NCI-H146 treated with DMSO at 0.1 percent for 48 hours (cell line): ENCODE measurements around the gene ALKBH3.

Source experiments
- DNase-seq: peaks from one replicate; lab custom pipeline; 2025; ENCODE audit not compliant: unreplicated experiment; lab: John Stamatoyannopoulos, UW

The ALKBH3 gene

GRCh38 chr11:43894546-43894945 is 13.9 kb downstream of the ALKBH3 start:
- DNase-seq, result no peak

- DNase-seq, result no peak
These were observed 15.0 kb downstream of the ALKBH3 start for GRCh38 chr11:43895601-43896000.

DNA sequence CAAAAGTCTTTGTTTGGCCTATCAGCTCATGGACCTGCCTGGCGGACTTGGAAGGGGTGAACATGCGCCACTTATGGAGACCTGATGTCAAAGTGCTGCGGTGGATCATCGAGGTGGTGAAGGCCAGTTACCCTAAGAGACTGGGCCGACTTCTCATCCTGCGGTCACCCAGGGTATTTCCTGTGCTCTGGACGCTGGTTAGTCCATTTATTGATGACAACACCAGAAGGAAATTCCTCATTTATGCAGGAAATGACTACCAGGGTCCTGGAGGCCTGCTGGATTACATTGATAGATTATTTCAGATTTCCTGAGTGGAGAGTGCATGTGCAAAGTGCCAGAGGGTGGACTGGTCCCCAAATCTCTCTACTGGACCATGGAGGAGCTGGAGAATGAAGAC is 17.9 kb downstream of the ALKBH3 start:
- DNase-seq, result no peak

GRCh38 chr11:43899094-43899493 is 18.5 kb downstream of the ALKBH3 start:
- DNase-seq, result no peak

DNA sequence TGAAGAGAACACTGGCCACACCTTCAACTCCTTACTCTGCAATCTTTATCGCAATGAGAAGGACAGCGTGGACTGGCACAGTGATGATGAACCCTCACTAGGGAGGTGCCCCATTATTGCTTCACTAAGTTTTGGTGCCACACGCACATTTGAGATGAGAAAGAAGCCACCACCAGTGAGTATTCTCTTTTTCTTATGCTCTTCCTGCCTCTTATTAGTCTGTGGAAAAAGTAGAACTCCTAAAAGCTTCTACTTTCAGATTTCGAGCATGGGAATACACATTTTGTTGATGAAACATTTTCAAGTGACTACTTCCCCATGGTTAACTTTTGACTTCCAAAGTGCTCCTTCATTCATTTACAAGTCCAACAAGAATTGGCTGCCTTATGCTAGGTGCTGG is 20.9 kb downstream of the ALKBH3 start:
- no peak for DNase-seq

DNA sequence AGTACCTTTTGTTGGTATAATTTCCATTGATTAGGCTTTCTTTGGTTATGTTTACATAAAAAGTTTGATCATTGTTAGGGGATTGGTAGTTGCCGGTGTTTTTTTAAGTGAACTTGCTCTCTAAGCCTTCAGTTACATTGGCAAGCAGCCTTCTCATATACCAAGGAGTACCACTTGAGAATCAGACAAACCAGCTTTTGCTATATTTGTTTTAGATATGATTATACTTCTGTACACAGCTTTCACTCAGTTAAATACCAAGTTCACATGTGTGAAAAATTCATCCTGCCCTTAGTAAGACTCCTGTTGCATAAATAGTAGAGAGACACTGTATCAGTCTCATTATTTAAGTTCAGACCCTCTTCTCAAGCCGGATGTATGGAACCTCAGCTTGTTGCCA is 22.4 kb downstream of the ALKBH3 start:
- no peak for DNase-seq

DNA sequence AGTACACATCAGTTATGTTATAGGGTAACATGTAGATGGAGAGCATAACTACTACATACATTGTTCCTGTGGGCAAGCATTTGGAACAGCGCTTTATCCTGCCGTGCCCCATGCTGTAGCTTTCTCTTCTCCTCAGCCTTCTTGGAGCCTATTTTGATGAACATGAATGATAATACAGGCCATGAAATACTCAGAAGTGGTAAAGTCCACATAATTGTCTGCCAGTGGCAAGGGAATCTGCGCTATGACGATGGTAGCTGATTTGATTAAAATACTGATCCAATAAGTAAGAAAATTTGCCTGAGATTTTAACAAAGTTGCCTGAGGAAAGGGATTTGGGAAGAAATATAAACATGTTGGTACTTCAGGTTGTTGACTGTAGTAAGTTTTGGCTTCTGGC is 23.3 kb downstream of the ALKBH3 start:
- DNase-seq, result no peak

GRCh38 chr11:43904742-43905535 is 24.3 kb downstream of the ALKBH3 start:
- no peak for DNase-seq

DNA sequence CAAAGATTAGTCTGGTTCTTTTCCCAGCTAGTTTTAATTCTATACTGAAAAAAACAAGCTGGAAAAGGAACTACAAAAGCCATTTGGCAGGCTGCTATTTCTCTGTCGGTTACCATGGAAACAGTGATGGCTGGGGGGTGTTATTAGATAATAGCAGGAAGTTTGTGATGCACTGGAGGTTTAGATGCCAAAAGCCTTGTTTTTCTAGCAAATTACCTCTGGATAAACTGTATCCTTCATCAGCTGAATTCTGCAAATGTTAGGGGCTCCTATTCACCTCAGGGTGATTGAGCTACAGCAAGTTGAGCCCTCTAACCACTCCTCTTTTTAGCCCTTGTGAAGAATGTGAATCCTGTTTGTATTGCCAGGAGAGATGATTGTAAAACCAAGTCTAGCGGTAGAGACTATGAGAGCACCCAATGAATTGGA is 25.2 kb downstream of the ALKBH3 start:
- DNase-seq, result peak; percentile 16

DNA sequence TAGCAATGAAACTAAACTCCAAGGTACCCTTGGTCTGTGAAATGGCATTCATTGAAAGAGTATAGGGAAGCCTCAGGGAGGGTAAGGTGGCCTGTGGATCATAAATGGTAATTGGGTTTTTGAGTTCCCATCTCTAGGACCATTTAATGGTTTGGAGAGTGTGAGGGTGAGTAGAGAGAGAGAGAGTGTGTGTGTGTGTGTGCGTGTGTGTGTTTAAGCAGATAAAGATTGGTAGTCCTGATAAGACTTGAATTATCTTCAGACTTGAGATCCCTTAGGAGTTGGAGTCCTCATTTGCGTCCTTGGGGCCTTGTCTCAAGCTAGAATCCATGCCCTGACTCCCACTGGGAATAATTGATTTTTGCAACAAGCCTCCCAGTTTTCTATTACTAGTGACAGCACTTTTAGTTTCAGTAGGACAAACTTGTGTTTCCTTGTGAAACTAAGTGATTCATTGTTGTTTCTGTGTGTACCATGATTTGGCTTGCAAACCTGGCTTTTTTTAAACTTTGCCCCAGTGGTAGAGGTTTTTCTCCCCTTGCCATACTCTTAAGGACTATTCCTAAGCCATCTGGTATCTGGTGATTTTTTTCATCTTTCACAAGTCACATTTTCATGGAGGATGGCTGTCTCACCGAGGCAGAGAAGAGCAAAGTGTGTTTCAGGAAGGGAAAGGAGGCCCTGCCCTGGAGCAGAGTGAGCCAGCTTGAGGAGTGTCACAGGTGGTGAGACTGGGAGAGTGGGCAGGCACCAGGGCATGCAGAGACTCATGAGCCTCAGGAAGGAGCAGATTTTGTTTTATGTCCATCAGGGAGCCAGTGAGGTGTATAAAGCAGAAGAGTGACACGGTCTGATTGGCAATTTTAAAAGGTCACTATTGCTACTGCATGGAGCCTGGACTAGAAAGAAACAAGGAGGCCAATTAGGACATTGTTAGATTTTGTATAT is 26.7 kb downstream of the ALKBH3 start:
- DNase-seq, result no peak

DNA sequence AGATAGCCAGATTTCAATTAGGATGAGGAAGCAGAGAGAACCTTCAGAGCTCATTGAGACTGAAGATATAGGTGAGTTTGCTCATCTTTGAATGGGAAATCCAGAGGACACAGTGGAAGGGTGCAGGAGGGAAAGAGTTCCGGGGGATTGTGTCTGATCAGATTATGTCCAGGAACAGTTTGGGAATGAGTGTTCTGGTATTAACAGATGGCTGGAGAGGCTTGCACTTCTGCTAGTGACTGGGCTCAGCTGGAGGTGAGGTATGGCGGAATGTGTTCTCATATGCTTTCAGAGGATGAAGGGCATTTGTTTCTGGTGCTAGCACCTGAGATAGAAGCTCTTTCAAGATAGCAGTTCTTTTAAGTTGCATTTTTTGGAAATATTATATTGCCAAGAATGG is 27.6 kb downstream of the ALKBH3 start:
- no peak for DNase-seq

DNA sequence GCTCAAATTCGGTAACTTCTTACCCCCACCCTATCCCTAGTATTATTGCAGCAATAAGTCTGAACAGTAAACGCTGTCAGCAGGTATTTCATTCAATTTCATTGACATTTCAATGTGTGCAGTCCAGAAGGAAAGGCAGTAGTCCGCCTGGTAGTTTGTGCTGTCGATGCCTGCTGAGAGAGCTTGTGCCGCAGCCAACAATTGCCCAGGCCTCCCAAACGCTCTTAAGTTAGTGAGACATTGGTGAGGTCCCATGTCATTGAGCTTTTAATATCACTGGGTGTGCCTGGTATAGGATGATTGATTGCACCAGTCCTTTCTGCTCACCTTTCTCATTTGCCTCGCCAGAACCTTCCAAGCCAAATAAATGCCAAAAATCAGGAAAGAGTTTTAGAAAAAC is 28.1 kb downstream of the ALKBH3 start:
- DNase-seq, result no peak

DNA sequence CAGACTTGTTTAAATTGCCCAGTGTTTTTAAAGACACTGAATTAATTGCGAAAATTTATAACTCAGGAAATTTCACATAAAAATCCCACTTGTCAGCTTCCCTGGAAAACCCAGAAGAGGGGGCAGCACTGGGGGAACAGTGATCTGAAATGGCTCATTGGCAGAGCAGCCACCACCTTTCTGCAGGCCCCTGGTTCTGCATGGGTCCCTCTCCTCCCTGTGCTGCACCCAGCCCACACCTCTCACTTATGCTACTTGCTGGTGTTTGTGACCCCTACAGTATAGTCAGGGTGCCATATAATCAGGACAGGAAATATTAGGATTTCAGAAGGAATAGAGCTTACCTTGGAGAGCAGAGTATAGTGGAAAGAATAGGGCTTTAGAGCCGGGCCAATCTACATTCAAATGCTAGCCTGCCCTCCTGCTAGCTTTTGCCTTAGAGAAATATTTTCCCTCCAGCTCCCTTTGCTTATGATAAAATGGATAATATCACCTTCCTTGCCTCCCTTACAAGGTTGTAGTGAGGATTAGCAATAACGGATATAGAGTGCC is 33.3 kb downstream of the ALKBH3 start:
- DNase-seq, result no peak

GRCh38 chr11:43914466-43914865 is 33.8 kb downstream of the ALKBH3 start:
- DNase-seq, result no peak

- no peak for DNase-seq
These were observed 36.0 kb downstream of the ALKBH3 start for GRCh38 chr11:43916621-43917020.

DNA sequence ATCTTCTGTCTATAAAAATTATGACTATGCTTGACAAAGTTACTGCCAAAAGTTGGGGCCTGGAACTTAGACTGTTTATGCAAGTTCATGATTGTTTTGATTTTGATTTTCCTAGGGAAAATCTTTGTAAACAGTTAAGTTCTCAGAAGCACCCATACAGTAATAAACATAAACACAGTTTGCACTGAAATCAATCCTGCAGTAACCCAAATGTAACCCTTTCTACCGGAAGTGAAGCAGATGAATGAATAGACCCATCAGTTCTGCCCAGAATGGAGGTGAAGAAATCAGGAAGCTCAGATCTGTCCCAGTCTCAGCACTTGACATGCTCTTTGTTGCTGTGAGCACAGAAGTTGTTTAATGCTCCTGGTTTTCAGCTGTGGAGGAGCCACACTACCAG is 37.2 kb downstream of the ALKBH3 start:
- DNase-seq, result no peak

- no peak for DNase-seq
These were observed 38.0 kb downstream of the ALKBH3 start for GRCh38 chr11:43918662-43919061.

GRCh38 chr11:43919852-43920597 is 39.4 kb downstream of the ALKBH3 start:
- no peak for DNase-seq

DNA sequence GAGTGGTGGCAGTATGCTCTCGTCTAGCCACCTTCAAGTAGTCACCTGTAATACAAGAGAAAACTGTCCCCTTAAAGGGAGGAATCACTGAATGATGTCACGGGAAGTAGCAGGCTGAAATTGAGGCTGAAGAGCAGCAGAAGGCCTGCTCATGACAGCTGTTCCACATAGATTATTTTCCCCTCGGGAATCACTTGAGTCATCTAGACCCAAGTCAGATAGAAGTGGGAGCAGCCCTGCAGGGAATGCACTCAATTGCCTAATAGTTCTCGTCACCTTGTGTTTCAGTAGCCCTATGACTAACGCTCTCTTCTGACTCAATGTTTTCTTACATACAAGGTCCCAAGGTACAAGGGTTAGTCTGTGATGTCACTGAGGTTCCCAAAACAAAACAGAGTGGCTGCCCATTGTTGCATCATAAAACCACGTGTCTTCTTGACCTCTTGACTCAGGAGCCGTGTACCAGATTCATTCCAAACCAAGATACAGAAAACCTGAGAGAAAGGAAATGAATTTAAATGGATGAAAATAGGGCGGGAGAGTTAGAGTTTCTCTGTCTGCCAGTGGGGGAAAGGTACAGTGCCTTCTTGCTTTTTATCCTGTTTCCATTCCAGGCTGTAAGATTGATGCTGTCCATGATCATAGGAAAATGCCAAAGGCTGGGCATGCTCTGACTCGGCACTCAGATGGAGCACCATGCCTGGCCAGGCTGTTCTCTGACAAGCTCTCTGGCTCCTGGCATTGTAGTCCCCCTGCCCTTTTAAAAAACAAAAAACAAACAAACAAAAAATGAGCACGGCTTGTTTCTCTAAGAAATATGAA is 40.2 kb downstream of the ALKBH3 start:
- DNase-seq, result no peak

GRCh38 chr11:43921561-43922294 is 41.1 kb downstream of the ALKBH3 start:
- no peak for DNase-seq
